ENCODE data around the gene GRIN3A.
"Not testable (repeated sequence)": the region's sequence is repeated elsewhere in the genome, so short reads cannot be mapped to it uniquely, and the experiment has no call there.

GRIN3A gene

GRCh38 chr9:101592788-101593187, 145.7 kb downstream of the GRIN3A start:
- TF ChIP-seq CTCF (IDR thresholded peaks at IDR 0.05; ENCODE audit: low read depth, low read length), result no peak
- no peak for DNase-seq (ENCODE audit: extremely low read depth, low read depth)

GRCh38 chr9:101591787-101592446, 146.5 kb downstream of the GRIN3A start:
- no peak for DNase-seq (ENCODE audit: extremely low read depth, low read depth)
- no peak for TF ChIP-seq CTCF (IDR thresholded peaks at IDR 0.05; ENCODE audit: low read depth, low read length)

- TF ChIP-seq CTCF (IDR thresholded peaks at IDR 0.05; ENCODE audit: low read depth, low read length), result no peak
- DNase-seq (ENCODE audit: extremely low read depth, low read depth), result no peak
Observed at GRCh38 chr9:101590901-101591300, 147.5 kb downstream of the GRIN3A start.

- not testable (repeated sequence) for DNase-seq (ENCODE audit: extremely low read depth, low read depth)
Observed at GRCh38 chr9:101590074-101590473, 148.4 kb downstream of the GRIN3A start.

- DNase-seq (ENCODE audit: extremely low read depth, low read depth), result no peak
- no peak for TF ChIP-seq CTCF (IDR thresholded peaks at IDR 0.05; ENCODE audit: low read depth, low read length)
Observed at GRCh38 chr9:101587332-101588043, 151.0 kb downstream of the GRIN3A start.

GRCh38 chr9:101586651-101587050, 151.8 kb downstream of the GRIN3A start:
- TF ChIP-seq CTCF (IDR thresholded peaks at IDR 0.05; ENCODE audit: low read depth, low read length), result no peak
- no peak for DNase-seq (ENCODE audit: extremely low read depth, low read depth)

- no peak for DNase-seq (ENCODE audit: extremely low read depth, low read depth)
- no peak for TF ChIP-seq CTCF (IDR thresholded peaks at IDR 0.05; ENCODE audit: low read depth, low read length)
Observed at GRCh38 chr9:101585740-101586139, 152.7 kb downstream of the GRIN3A start.
